ENCODE data around the gene GDPD3. TPM values are rescaled to one million over a fixed set of nuclear protein-coding genes. Genes with fewer than 3 reads are reported as not detected.

Gene GDPD3
- total and polyA plus RNA-seq, 2 of the 13 experiments (the other 11 are each of a cell fraction or from before 2014, with no cell fraction given): 18.7 to 20.6 TPM

DNA sequence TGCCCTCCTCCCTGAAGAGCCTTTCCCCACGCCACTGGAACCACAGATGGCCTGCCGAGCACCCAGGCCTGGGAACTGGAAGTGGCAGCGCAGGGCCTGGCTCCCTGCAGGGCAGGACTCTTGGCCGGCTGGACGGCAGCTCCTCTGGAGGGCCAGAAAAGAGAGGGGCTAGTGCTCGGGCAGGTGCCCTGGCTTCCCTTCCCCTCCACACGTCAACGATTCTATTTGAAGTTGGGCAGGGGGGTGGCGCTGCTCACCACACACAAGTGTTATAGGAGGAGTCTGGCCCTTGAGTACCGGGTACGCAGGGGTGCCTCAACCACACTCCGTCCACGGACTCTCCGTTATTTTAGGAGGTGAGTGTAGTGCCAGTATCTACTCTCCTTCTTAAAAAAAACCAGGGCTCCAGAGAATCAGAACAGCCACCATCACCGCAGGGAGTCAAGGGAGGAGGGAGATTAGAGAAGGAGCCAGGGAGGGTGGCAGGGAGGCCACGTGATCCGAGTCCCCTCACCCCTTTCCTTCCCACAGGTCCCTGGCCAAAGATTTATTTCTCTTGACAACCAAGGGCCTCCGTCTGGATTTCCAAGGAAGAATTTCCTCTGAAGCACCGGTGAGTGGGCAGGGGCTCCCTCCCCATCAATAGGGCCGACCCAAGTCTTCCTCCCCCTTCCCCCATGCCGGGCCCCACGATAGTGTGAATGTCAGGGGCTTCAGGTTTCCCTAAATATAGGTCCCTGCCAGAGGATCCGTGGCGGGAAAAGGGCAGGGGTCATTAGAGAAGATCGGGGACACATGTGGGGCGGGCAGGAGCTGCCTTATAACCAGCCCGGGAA is 49.2 kb downstream of the GDPD3 start (continued):
- TF ChIP-seq, protein P1, sequence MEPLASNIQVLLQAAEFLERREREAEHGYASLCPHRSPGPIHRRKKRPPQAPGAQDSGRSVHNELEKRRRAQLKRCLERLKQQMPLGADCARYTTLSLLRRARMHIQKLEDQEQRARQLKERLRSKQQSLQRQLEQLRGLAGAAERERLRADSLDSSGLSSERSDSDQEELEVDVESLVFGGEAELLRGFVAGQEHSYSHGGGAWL (CRISPR knock-in tag; IDR thresholded peaks at IDR 0.05): no peak; the same call in 1 of the 2 replicates
- TF ChIP-seq ZNF644 (CRISPR knock-in tag; IDR thresholded peaks at IDR 0.05; ENCODE audit: low read depth) (no peak), RBM22 (optimal IDR thresholded peaks at IDR 0.05; ENCODE audit: low read length) (no peak), ZNF431 (CRISPR knock-in tag; IDR thresholded peaks at IDR 0.05; ENCODE audit: borderline replicate concordance, low read depth) (peak; percentile 77; the same call in 1 of the 2 replicates), ZNF263 (CRISPR knock-in tag; IDR thresholded peaks at IDR 0.05) (peak; percentile 98), ZBTB7B (CRISPR knock-in tag; IDR thresholded peaks at IDR 0.05) (peak; percentile 80), BORCS8-MEF2B (CRISPR knock-in tag; IDR thresholded peaks at IDR 0.05) (peak; percentile 88), RCOR2 (CRISPR knock-in tag; IDR thresholded peaks at IDR 0.05) (no peak), MEF2D (CRISPR knock-in tag; IDR thresholded peaks at IDR 0.05) (no peak), SRF (IDR thresholded peaks at IDR 0.05; ENCODE audit: low read depth, low read length) (no peak), ZNF432 (CRISPR knock-in tag; IDR thresholded peaks at IDR 0.05; ENCODE audit: borderline replicate concordance) (no peak), ZNF274 (CRISPR knock-in tag; IDR thresholded peaks at IDR 0.05) (0 out of 2 replicates have a peak, but pooled peaks have one; percentile 85), ZFAT (CRISPR knock-in tag; conservative IDR thresholded peaks at IDR 0.05) (no peak), ZSCAN29 (CRISPR knock-in tag; conservative IDR thresholded peaks at IDR 0.05) (no peak), PHF5A (CRISPR knock-in tag; IDR thresholded peaks at IDR 0.05; ENCODE audit: low read depth, unreplicated experiment) (no peak), MEIS2 (CRISPR knock-in tag; IDR thresholded peaks at IDR 0.05) (peak; percentile 41; the same call in 1 of the 2 replicates), SIN3B (IDR thresholded peaks at IDR 0.05; ENCODE audit: low read length) (no peak), MAFG (CRISPR knock-in tag; IDR thresholded peaks at IDR 0.05) (no peak), AGO1 (IDR thresholded peaks at IDR 0.05; ENCODE audit: low read depth, low read length, poor library complexity, severe bottlenecking) (peak; percentile 91), HDAC2 (CRISPR knock-in tag; IDR thresholded peaks at IDR 0.05) (no peak; the same call in 1 of the 2 replicates), ZNF10 (CRISPR knock-in tag; IDR thresholded peaks at IDR 0.05; ENCODE audit: borderline replicate concordance, low read depth) (no peak), ZNF761 (CRISPR knock-in tag; conservative IDR thresholded peaks at IDR 0.05) (no peak), JDP2 (CRISPR knock-in tag; IDR thresholded peaks at IDR 0.05; ENCODE audit: borderline replicate concordance) (no peak)
- TF ChIP-seq, protein P2, sequence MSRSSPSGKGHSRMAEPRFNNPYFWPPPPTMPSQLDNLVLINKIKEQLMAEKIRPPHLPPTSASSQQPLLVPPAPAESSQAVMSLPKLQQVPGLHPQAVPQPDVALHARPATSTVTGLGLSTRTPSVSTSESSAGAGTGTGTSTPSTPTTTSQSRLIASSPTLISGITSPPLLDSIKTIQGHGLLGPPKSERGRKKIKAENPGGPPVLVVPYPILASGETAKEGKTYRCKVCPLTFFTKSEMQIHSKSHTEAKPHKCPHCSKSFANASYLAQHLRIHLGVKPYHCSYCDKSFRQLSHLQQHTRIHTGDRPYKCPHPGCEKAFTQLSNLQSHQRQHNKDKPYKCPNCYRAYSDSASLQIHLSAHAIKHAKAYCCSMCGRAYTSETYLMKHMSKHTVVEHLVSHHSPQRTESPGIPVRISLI (CRISPR knock-in tag; IDR thresholded peaks at IDR 0.05; ENCODE audit: borderline replicate concordance): 0 out of 2 replicates have a peak, but pooled peaks have one; percentile 26
- TF ChIP-seq, protein P3, sequence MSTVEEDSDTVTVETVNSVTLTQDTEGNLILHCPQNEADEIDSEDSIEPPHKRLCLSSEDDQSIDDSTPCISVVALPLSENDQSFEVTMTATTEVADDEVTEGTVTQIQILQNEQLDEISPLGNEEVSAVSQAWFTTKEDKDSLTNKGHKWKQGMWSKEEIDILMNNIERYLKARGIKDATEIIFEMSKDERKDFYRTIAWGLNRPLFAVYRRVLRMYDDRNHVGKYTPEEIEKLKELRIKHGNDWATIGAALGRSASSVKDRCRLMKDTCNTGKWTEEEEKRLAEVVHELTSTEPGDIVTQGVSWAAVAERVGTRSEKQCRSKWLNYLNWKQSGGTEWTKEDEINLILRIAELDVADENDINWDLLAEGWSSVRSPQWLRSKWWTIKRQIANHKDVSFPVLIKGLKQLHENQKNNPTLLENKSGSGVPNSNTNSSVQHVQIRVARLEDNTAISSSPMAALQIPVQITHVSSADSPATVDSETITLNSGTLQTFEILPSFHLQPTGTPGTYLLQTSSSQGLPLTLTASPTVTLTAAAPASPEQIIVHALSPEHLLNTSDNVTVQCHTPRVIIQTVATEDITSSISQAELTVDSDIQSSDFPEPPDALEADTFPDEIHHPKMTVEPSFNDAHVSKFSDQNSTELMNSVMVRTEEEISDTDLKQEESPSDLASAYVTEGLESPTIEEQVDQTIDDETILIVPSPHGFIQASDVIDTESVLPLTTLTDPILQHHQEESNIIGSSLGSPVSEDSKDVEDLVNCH (CRISPR knock-in tag; IDR thresholded peaks at IDR 0.05): peak; percentile 31; the same call in 1 of the 2 replicates
- TF ChIP-seq, protein P4, sequence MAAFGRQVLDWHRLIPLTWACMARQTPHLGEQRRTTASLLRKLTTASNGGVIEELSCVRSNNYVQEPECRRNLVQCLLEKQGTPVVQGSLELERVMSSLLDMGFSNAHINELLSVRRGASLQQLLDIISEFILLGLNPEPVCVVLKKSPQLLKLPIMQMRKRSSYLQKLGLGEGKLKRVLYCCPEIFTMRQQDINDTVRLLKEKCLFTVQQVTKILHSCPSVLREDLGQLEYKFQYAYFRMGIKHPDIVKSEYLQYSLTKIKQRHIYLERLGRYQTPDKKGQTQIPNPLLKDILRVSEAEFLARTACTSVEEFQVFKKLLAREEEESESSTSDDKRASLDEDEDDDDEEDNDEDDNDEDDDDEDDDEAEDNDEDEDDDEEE (CRISPR knock-in tag; IDR thresholded peaks at IDR 0.05): peak; percentile 79; the same call in 1 of the 2 replicates

Data from HepG2 (cell line).